HS-5 (cell line): ENCODE results near the gene SPO11.

Source experiments
- DNase-seq: peaks from one replicate; pipeline ENCODE4 v3.0.0-alpha.2; 2012; ENCODE audit warnings: low read depth

The SPO11 gene

GRCh38 chr20:57375652-57376230 is 46.1 kb downstream of the SPO11 start:
- DNase-seq = no peak

GRCh38 chr20:57377350-57377749 is 47.7 kb downstream of the SPO11 start:
- no peak for DNase-seq

DNA sequence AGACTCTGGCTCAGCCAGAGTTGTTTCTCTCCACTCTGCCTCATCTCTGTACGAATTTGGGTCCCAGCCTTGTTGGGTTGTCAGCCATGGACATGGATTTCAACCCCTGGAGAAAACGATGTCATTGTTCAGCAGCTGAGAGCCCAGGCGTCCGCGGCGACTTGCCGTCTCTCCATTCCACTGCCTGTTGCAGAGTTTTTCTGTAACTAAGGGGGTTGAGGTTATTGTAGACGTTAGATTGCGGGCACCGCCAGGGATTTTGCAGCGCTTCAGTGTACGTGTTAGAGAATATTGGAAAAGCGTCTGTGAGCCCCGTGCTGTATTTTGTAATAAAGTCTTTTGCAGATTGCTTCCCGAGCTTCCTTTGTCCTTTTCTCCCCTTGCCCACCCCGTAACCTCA is 48.5 kb downstream of the SPO11 start:
- no peak for DNase-seq

DNA sequence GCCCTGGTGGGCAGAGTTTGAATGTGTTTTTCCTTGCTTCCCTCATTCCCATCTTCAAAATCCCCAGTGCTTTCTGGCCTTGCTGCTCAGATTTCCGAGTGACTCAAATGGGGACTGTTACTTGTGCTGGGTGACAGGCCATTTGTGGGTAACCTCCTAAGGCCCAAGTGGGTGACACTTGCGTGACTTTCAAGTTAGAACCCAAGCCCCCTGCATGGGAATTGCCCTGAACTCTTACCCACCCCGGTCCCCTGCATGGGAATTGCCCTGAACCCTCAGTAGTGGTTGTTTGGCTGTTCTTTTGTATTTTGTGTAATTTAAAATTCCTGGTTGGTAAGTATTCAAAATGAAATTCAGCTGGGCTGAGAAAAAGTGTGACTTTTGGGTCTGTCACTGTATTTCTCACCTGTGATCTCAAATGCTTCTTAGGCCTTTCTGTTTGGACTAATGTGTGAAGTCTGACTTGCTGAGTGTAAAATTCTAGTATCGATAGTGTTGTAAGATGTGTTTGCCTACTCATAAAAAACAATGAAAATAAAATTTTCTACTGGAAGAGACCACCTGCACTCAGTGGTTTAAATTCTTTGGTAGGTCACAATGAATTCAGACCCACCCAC is 49.2 kb downstream of the SPO11 start:
- DNase-seq = no peak

- no peak for DNase-seq
These were observed 49.7 kb downstream of the SPO11 start for GRCh38 chr20:57379263-57379647.

- DNase-seq = no peak
These were observed 50.6 kb downstream of the SPO11 start for GRCh38 chr20:57380081-57380750.

DNA sequence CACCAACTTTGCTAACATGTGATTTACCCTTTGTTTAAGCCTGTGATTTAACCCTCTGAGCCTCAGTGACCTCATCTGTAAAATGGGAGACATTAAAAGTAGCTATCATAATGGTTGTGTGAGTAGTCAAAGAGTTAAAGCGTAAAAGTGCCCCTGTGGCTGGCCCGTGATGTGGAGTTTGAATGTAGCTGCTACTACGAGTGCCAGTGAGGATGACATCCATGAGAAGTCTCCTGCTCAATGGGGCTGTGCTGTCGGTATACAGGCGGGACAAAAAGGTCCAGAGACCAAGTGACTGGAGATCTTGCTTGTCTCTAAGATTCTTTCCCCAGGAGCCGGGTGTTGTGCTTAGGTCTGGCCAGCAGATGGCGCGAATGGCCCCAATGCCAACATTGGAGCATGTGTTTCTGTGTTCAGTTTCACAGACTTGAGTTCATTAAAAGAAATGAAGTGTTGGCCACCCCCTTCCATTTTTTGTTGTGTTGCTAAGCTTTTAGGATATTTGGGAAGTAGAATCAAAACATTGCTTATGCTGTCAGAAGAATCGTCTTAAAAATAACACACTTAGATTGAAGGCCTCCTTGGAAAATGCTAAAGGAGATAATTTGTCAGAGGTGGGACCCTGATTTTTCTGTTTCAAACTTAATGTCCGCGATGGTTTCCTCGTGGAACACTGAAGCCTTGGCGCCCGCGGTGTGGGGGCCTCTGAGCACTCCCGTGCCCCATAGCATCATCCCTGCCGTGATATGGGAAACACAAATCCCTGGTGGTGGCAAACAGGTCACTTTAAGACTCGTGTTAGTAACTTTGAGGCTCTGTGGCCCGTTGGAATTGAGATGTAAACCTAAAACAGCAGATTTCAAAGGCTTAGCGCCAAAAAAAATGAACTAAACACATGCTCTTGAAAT is 52.2 kb downstream of the SPO11 start:
- DNase-seq = peak; percentile 15

- DNase-seq = no peak
These were observed 52.9 kb downstream of the SPO11 start for GRCh38 chr20:57382516-57382915.

- DNase-seq = no peak
These were observed 54.1 kb downstream of the SPO11 start for GRCh38 chr20:57383447-57384347.

- DNase-seq = no peak
These were observed 54.9 kb downstream of the SPO11 start for GRCh38 chr20:57384486-57384885.

DNA sequence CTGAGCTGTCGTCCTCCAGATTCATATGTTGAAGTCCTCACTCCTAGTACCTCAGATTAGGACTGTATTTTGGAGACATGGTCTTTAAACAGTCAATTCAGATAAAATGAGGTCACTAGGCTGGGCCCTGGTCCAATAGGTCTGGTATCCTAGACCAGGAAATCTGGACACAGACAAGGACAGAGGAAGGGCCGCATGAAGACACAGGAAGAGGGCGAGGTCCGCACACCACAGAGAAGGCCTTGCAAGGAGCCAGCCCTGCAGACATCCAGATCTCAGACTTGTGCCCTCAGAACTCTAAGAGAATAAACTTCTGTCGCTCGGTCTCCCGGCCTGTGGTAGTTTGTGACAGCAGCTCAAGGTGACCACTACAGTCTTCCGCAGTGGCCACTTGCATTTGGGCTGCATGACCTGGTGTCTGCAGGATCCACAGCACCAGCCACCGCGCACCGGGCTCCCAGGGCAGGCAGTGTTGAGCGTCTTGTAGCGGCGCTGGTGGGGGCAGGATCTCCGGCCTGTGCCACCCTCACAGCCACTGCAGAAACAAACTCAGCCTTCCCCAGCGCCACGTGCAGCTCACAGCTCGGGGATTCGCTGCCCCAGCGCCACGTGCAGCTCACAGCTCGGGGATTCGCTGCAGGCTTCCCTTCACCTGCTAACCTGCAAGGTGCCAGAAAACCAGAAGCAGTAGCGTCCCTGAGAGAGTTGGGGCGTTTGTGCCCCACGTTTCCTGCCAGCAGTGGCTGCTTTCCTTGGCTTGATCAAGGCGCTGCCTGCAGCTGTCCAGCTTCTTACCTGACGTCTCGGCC is 55.6 kb downstream of the SPO11 start:
- DNase-seq = no peak

GRCh38 chr20:57385940-57386339 is 56.3 kb downstream of the SPO11 start:
- no peak for DNase-seq

GRCh38 chr20:57386762-57387161 is 57.2 kb downstream of the SPO11 start:
- no peak for DNase-seq

DNA sequence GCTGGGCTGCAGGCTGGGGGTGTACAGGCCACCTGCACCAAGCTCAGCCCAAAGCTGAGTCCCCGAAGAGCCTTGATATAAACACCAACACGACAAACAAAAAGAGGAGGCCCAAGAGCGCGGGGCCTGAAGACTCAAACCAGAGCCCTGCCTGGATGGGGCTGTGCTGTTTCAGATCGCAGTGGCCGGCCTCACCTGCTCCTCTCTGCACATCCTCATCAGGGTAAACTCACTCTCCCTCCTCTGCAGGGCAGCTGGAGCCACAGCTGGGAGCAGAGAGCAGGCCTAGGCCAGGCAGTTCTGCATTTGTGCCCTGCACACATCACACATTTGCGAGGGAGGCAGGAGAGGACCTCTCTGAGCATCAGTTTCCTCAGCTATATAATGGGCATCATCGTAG is 57.9 kb downstream of the SPO11 start:
- no peak for DNase-seq

- no peak for DNase-seq
These were observed 58.4 kb downstream of the SPO11 start for GRCh38 chr20:57387945-57388371.

GRCh38 chr20:57388953-57389694 is 59.5 kb downstream of the SPO11 start:
- no peak for DNase-seq

GRCh38 chr20:57389695-57390603 is 60.3 kb downstream of the SPO11 start:
- no peak for DNase-seq

DNA sequence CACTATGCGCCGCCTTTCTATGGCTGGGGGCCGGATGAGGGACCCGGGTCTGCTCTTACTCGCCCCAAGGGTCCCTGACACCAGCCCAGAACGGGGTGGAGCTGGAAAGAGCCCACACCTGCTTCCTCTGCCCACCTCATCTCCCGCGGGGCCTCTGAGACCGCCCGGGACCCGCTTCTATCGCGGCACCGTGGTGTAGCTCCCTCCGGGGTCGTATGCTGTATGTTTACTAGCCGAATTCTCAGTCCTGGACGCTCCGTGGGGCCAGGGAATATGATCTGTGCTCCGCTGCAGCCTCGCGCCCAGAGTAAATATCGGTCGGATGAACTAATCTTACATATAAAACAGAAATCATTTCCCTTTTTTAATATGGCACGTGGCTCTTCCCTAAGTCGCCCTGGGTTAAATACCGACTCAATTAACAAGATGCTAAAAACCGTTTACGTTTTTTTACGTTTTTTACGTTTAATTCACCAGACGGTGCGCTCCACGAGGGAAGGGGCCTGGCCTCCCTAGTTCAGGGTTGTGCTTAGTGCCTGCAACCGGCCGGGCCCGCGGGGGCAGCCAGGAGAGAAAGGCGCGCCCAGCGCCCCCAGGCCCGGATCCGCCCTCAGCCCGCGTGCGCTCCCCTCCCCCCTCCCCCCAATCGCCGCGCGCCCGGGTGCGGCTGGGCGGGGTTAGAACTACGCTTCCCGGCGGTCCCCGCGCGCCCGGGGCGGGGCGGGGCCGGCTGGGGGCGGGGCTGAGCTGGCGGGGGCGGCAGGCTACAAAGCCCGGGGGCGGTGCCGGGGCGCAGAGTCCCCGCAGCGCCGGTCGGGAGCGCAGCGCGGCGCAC is 61.2 kb downstream of the SPO11 start, which contains the start of gene RBM38:
Gene RBM38, plus strand, starts transcription at position 793 of the 835 bp plus-strand sequence. CDS start 186 bp downstream, outside the sequence.
- no peak for DNase-seq
